Mucosa of descending colon (tissue), 3 donors: ENCODE results near the gene LGALS1. TPM values are rescaled to one million over a fixed set of nuclear protein-coding genes. Genes with fewer than 3 reads are reported as not detected.

Experiments used
- ATAC-seq: fragments of 200-7000 bp; cut with Tn5 transposase; one replicate; pipeline ENCODE4 v1.9.1; 2020; ENCODE audit warnings: mild to moderate bottlenecking, moderate library complexity
- DNase-seq, 3 donors: peaks; one replicate each; pipeline ENCODE4 v3.0.0-alpha.2; 2020
- H3K36me3 ChIP-seq: fragments of 200-600 bp; one replicate; pipeline ENCODE4 v1.8.0; 2021; ENCODE audit warnings: low read depth, mild to moderate bottlenecking
- H3K4me1 ChIP-seq: fragments of 200-600 bp; one replicate; pipeline ENCODE4 v1.8.0; 2021; ENCODE audit warnings: low read depth, mild to moderate bottlenecking
- H3K4me3 ChIP-seq: fragments of 200-600 bp; one replicate; pipeline ENCODE4 v1.8.0; 2021; ENCODE audit warnings: mild to moderate bottlenecking
- H3K9me3 ChIP-seq: fragments of 200-600 bp; one replicate; pipeline ENCODE4 v1.8.0; 2021; ENCODE audit warnings: mild to moderate bottlenecking
- CTCF ChIP-seq: fragments of 200-600 bp; IDR thresholded peaks from one replicate; pipeline ENCODE4 v1.8.0; 2022; ENCODE audit warnings: antibody characterized with exemption, mild to moderate bottlenecking
- intact Hi-C, 2 donors: fragments of 100-400 bp; cut with DNase I in 1 of 2; cut with micrococcal nuclease in 1 of 2; formaldehyde crosslinking; loops; one replicate each; pipeline versions ENCODE4 v1.11.0 to v1.11.1; 2022; cut with DNase I, micrococcal nuclease
- total RNA-seq, 3 donors: library from RNA; stranded (reverse); fragmentation: NEBNext Ultra II Directional in 2 of 3; extraction: Animal tissue kit (Norgen Biotek cat#: 25700) in 2 of 3; gene quantifications; one replicate each; pipeline versions ENCODE4 v1.2.1 to v1.2.4, GENCODE V29; 2021 to 2023
- donor health status: DM: no; HTN: no; CAD: no; lungs with moderate emphysema.
- donor health status: DM: no; HTN: no; CAD: no.
- donor health status: DM: no; HTN: yes; CAD: no.

The LGALS1 gene
- total RNA-seq, 3 donors from 2014 or later: 54.6 to 376 (median 150) TPM

GRCh38 chr22:37709445-37709765, 34.0 kb downstream of the LGALS1 start:
- H3K36me3 ChIP-seq: no peaks in the 10 kb centered on the region
- H3K9me3 ChIP-seq: no peaks in the 10 kb centered on the region
- peaks cover 4% of the 10 kb centered on the region for H3K4me1 ChIP-seq
- intact Hi-C loops: no loop called here
- TF ChIP-seq CTCF: no peak
- ATAC-seq (no peak), DNase-seq (no peak)
- H3K4me3 ChIP-seq: no peak overlapping the region

GRCh38 chr22:37710675-37711074, 35.2 kb downstream of the LGALS1 start:
- no peak overlapping the region for H3K4me3 ChIP-seq
- DNase-seq (no peak), ATAC-seq (peak; percentile 70)
- no peaks in the 10 kb centered on the region for H3K9me3 ChIP-seq
- intact Hi-C loops: no loop called here
- no peak for TF ChIP-seq CTCF
- peaks cover 4% of the 10 kb centered on the region for H3K4me1 ChIP-seq
- no peaks in the 10 kb centered on the region for H3K36me3 ChIP-seq

GRCh38 chr22:37711490-37711889, 36.1 kb downstream of the LGALS1 start:
- H3K9me3 ChIP-seq: no peaks in the 10 kb centered on the region
- no peak overlapping the region for H3K4me3 ChIP-seq
- DNase-seq: no peak
- intact Hi-C loops: no loop called here
- no peaks in the 10 kb centered on the region for H3K36me3 ChIP-seq
- peaks cover 4% of the 10 kb centered on the region for H3K4me1 ChIP-seq
- no peak for ATAC-seq
- TF ChIP-seq CTCF: no peak

- DNase-seq: no peak
- intact Hi-C loops: no loop called here
- no peak for ATAC-seq
- H3K4me3 ChIP-seq: no peak overlapping the region
- H3K9me3 ChIP-seq: no peaks in the 10 kb centered on the region
- no peak for TF ChIP-seq CTCF
- no peaks in the 10 kb centered on the region for H3K36me3 ChIP-seq
- H3K4me1 ChIP-seq: peaks cover 4% of the 10 kb centered on the region
Observed at GRCh38 chr22:37713761-37714160, 38.3 kb downstream of the LGALS1 start.

- intact Hi-C loops: no loop called here
- TF ChIP-seq CTCF: no peak
Observed at GRCh38 chr22:37714634-37715033, 39.2 kb downstream of the LGALS1 start.

GRCh38 chr22:37715760-37716159, 40.3 kb downstream of the LGALS1 start:
- no peaks in the 10 kb centered on the region for H3K9me3 ChIP-seq
- no peak for DNase-seq
- intact Hi-C loops: no loop called here
- no peak overlapping the region for H3K4me3 ChIP-seq
- no peaks in the 10 kb centered on the region for H3K36me3 ChIP-seq
- H3K4me1 ChIP-seq: peaks cover under 1% of the 10 kb centered on the region
- no peak for ATAC-seq
- TF ChIP-seq CTCF: no peak

More at GRCh38 chr22:37714634-37715033, 39.2 kb downstream of the LGALS1 start:
- no peak for ATAC-seq
- Histone ChIP-seq H3K36me3 (no peaks in the 10 kb centered on the region), H3K4me1 (peaks cover 4% of the 10 kb centered on the region), H3K9me3 (no peaks in the 10 kb centered on the region), H3K4me3 (no peak overlapping the region)
- no peak for DNase-seq
